ENCODE measurements around the gene FIS1. TPM values are rescaled to one million over a fixed set of nuclear protein-coding genes. Genes with fewer than 3 reads are reported as not detected.
"Not testable (repeated sequence)": the region's sequence is repeated elsewhere in the genome, so short reads cannot be mapped to it uniquely, and the experiment has no call there.

FIS1 gene
- total RNA-seq, 1 donor from 2014 or later: 179 TPM

- no peak for DNase-seq (ENCODE audit: low spot score)
These were observed 38.8 kb downstream of the FIS1 start for GRCh38 chr7:101205901-101206664.

- DNase-seq (ENCODE audit: low spot score): not testable (repeated sequence)
These were observed 40.8 kb downstream of the FIS1 start for GRCh38 chr7:101203740-101204738.

- no peak for DNase-seq (ENCODE audit: low spot score)
These were observed 42.3 kb downstream of the FIS1 start for GRCh38 chr7:101202603-101202918.

- no peak for DNase-seq (ENCODE audit: low spot score)
These were observed 42.9 kb downstream of the FIS1 start for GRCh38 chr7:101201695-101202602.

DNA sequence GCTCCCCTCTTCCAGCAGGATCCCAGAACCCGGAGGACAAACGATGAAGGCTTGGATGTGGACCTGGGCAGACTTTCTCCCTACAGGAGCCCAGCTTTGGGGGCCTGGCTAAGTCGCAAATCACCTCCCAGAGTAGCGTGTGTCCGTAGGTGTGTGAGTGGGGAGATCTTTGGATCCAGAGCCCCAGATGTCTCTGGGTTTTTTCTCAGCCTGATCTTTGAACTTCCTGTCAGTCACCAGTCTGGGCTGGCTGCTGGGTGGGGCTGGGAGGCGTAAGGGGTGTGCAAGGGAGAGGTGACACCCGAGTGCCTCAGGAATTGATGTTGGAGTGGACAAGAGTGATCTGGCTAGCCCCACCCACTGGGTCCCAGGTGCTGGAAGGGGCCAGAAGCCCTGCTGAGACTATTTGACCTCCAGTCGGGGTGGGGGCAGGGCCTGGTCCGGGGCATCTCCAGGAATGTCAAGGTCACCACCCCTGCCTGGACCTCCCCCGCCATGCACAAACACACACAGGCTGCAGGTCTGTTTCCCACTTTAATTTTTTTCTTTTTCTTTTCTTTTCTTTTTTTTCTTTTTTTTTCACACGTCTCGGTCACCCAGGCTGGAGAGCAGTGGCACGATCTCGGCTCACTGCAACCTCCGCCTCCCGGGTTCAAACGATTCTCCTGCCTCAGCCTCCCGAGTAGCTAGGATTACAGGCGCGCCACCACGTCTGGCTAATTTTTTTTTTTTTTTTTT lies 43.9 kb downstream of the FIS1 start, which contains the start of gene MOGAT3:
MOGAT3 (minus strand) TSS at position 175 of the 738 bp plus-strand sequence. CDS start 182 bp downstream, outside the sequence.
- no peak for DNase-seq (ENCODE audit: low spot score)

DNA sequence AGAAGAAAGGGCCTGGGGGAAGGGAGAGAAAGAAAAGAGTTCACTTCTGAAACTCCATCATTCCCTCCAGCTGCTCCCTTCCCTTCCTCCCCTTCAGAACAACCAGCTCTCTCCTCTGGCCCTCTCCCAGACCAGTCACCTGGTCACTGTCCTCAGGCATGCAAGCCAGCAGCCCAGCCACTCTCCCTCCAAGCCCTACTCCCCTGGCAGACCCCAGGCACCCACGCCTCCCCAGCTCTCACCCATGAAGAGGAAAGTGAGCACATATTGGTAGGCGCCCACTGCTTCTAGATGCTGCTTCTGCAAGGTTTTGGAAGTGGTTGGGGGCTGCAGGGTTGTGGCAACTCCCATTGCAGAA lies 44.4 kb downstream of the FIS1 start:
- DNase-seq (ENCODE audit: low spot score): no peak

GRCh38 chr7:101199522-101199921 lies 45.4 kb downstream of the FIS1 start:
- not testable (repeated sequence) for DNase-seq (ENCODE audit: low spot score)

GRCh38 chr7:101198476-101198875 lies 46.4 kb downstream of the FIS1 start:
- DNase-seq (ENCODE audit: low spot score): no peak

GRCh38 chr7:101197991-101198390 lies 46.9 kb downstream of the FIS1 start:
- no peak for DNase-seq (ENCODE audit: low spot score)

GRCh38 chr7:101195884-101196283 lies 49.0 kb downstream of the FIS1 start:
- no peak for DNase-seq (ENCODE audit: low spot score)

Other genes with a start within 250 kb of the FIS1 start
- gene MUC17, start 225.0 kb downstream of the FIS1 start, total RNA-seq (ENCODE audit: insufficient read depth, low replicate concordance): 1.7 TPM
- gene TRIM56, start 159.6 kb downstream of the FIS1 start, total RNA-seq (ENCODE audit: insufficient read depth, low replicate concordance): 22.4 TPM
- 152 TPM for gene SERPINE1, start 118.0 kb downstream of the FIS1 start, total RNA-seq (ENCODE audit: insufficient read depth, low replicate concordance)
- 43.6 TPM for gene AP1S1, start 90.6 kb downstream of the FIS1 start, total RNA-seq (ENCODE audit: insufficient read depth, low replicate concordance)
- gene VGF, start 79.5 kb downstream of the FIS1 start, total RNA-seq (ENCODE audit: insufficient read depth, low replicate concordance): not detected
- gene NAT16, start 64.8 kb downstream of the FIS1 start, total RNA-seq (ENCODE audit: insufficient read depth, low replicate concordance): 1.2 TPM
- gene MOGAT3, start 44.0 kb downstream of the FIS1 start, total RNA-seq (ENCODE audit: insufficient read depth, low replicate concordance): 3.9 TPM
- 32.7 TPM for gene PLOD3, start 27.5 kb downstream of the FIS1 start, total RNA-seq (ENCODE audit: insufficient read depth, low replicate concordance)
- 56.3 TPM for gene ZNHIT1, start 26.9 kb downstream of the FIS1 start, total RNA-seq (ENCODE audit: insufficient read depth, low replicate concordance)
- gene CLDN15, start 7.3 kb downstream of the FIS1 start, total RNA-seq (ENCODE audit: insufficient read depth, low replicate concordance): 7.5 TPM
- 11.3 TPM for gene IFT22, start 76.7 kb upstream of the FIS1 start, total RNA-seq (ENCODE audit: insufficient read depth, low replicate concordance)
- 1.4 TPM for gene COL26A1, start 117.8 kb upstream of the FIS1 start, total RNA-seq (ENCODE audit: insufficient read depth, low replicate concordance)